Embryonic facial prominence (tissue), 1 donor: Measurements from ENCODE around the gene KYAT1.

Source experiments
- DNase-seq: peaks from one replicate; pipeline ENCODE4 v3.0.0-alpha.2; 2016; ENCODE audit errors: extremely low spot score

KYAT1 gene

GRCh38 chr9:128881884-128882676 lies at the start of gene KYAT1, which contains the start of gene LRRC8A:
TSS of gene KYAT1 (minus strand) at chr9:128881950. CDS start at chr9:128845405, 36,545 bp downstream.
TSS of gene LRRC8A (plus strand) at chr9:128882133. CDS start at chr9:128907165, 25,032 bp downstream.
- peak; percentile 92 for DNase-seq

GRCh38 chr9:128929560-128929959 lies 47.8 kb upstream of the KYAT1 start:
- DNase-seq = no peak

- no peak for DNase-seq
Observed at GRCh38 chr9:128928624-128929023, 46.9 kb upstream of the KYAT1 start.

GRCh38 chr9:128927731-128928411 lies 46.1 kb upstream of the KYAT1 start:
- peak; percentile 9 for DNase-seq

- no peak for DNase-seq
Observed at GRCh38 chr9:128923493-128923883, 41.7 kb upstream of the KYAT1 start.

- DNase-seq = no peak
Observed at GRCh38 chr9:128921881-128922763, 40.4 kb upstream of the KYAT1 start.

- no peak for DNase-seq
Observed at GRCh38 chr9:128920381-128921058, 38.8 kb upstream of the KYAT1 start, which contains the start of gene PHYHD1. TSS of gene PHYHD1 (plus strand) at chr9:128920982. CDS start at chr9:128922324, 1,342 bp downstream.

GRCh38 chr9:128919402-128920089 lies 37.8 kb upstream of the KYAT1 start:
- DNase-seq = no peak

GRCh38 chr9:128918921-128919320 lies 37.2 kb upstream of the KYAT1 start:
- DNase-seq = no peak

- no peak for DNase-seq
Observed at GRCh38 chr9:128917151-128917849, 35.5 kb upstream of the KYAT1 start.

GRCh38 chr9:128916745-128917144 lies 35.0 kb upstream of the KYAT1 start:
- no peak for DNase-seq

- DNase-seq = no peak
Observed at GRCh38 chr9:128916204-128916603, 34.5 kb upstream of the KYAT1 start.

- no peak for DNase-seq
Observed at GRCh38 chr9:128913995-128914772, 32.4 kb upstream of the KYAT1 start.

- no peak for DNase-seq
Observed at GRCh38 chr9:128913048-128913900, 31.5 kb upstream of the KYAT1 start.

- DNase-seq = no peak
Observed at GRCh38 chr9:128912270-128912853, 30.6 kb upstream of the KYAT1 start.

- DNase-seq = no peak
Observed at GRCh38 chr9:128911529-128912035, 29.8 kb upstream of the KYAT1 start.

GRCh38 chr9:128910906-128911305 lies 29.2 kb upstream of the KYAT1 start:
- DNase-seq = no peak

GRCh38 chr9:128909859-128910258 lies 28.1 kb upstream of the KYAT1 start:
- DNase-seq = no peak
